GM21360 (cell line): ENCODE measurements around the gene RAB25.

Experiments used
- ATAC-seq: cut with Tn5 transposase; IDR thresholded peaks from one replicate; pipeline ENCODE4 v1.9.1; 2021; ENCODE audit warnings: mild to moderate bottlenecking, moderate library complexity; ENCODE audit not compliant: unreplicated experiment

Gene RAB25

GRCh38 chr1:156078728-156079127, 17.8 kb downstream of the RAB25 start:
- ATAC-seq: no peak

- ATAC-seq: no peak
Observed at GRCh38 chr1:156079762-156080161, 18.8 kb downstream of the RAB25 start.

- ATAC-seq: no peak
Observed at GRCh38 chr1:156080241-156080862, 19.4 kb downstream of the RAB25 start.

GRCh38 chr1:156080863-156081179, 19.9 kb downstream of the RAB25 start:
- ATAC-seq: no peak

- no peak for ATAC-seq
Observed at GRCh38 chr1:156081180-156081916, 20.4 kb downstream of the RAB25 start.

GRCh38 chr1:156081917-156082308, 21.0 kb downstream of the RAB25 start:
- no peak for ATAC-seq

GRCh38 chr1:156082309-156083091, 21.5 kb downstream of the RAB25 start, which contains the start of gene MEX3A:
TSS of gene MEX3A (minus strand) at chr1:156082465. CDS start at chr1:156081998, 467 bp downstream.
- no peak for ATAC-seq

GRCh38 chr1:156083800-156084790, 23.1 kb downstream of the RAB25 start:
- ATAC-seq: no peak

GRCh38 chr1:156086256-156086662, 25.3 kb downstream of the RAB25 start:
- ATAC-seq: no peak

GRCh38 chr1:156089704-156090103, 28.7 kb downstream of the RAB25 start:
- ATAC-seq: no peak

- ATAC-seq: no peak
Observed at GRCh38 chr1:156090138-156090839, 29.3 kb downstream of the RAB25 start.

GRCh38 chr1:156090840-156091188, 29.9 kb downstream of the RAB25 start:
- ATAC-seq: no peak

- ATAC-seq: no peak
Observed at GRCh38 chr1:156091610-156092009, 30.6 kb downstream of the RAB25 start.

GRCh38 chr1:156095906-156096508, 35.0 kb downstream of the RAB25 start:
- ATAC-seq: no peak

- peak; percentile 58 for ATAC-seq
Observed at GRCh38 chr1:156096640-156097391, 35.9 kb downstream of the RAB25 start.

- ATAC-seq: no peak
Observed at GRCh38 chr1:156097499-156098178, 36.7 kb downstream of the RAB25 start.

GRCh38 chr1:156098784-156099183, 37.8 kb downstream of the RAB25 start:
- no peak for ATAC-seq

- ATAC-seq: no peak
Observed at GRCh38 chr1:156099282-156099681, 38.3 kb downstream of the RAB25 start.
